Measurements from ENCODE around the gene CDYL2.

The CDYL2 gene

DNA sequence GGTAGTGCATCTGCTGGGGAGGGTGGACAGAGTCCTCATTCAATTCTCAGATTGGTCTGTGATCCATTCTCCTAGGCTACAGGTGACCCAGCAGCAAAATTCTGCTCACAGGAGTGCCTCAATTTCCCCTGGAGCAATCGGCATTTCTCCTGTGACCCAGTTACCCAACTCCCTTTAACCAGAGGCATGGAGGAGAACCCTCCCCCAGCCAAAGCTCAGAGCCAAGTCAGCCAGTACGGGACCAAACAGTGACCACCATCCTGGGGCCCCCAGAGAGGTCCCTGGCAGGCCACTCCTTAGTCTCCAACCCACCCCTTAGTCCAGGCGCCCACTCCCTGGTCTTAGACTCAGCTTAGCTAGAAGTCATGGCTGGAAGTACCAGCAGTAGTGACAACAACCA, 188.0 kb downstream of the CDYL2 start:
- no peak for DNase-seq

GRCh38 chr16:80615735-80616134, 188.7 kb downstream of the CDYL2 start:
- no peak for DNase-seq

DNA sequence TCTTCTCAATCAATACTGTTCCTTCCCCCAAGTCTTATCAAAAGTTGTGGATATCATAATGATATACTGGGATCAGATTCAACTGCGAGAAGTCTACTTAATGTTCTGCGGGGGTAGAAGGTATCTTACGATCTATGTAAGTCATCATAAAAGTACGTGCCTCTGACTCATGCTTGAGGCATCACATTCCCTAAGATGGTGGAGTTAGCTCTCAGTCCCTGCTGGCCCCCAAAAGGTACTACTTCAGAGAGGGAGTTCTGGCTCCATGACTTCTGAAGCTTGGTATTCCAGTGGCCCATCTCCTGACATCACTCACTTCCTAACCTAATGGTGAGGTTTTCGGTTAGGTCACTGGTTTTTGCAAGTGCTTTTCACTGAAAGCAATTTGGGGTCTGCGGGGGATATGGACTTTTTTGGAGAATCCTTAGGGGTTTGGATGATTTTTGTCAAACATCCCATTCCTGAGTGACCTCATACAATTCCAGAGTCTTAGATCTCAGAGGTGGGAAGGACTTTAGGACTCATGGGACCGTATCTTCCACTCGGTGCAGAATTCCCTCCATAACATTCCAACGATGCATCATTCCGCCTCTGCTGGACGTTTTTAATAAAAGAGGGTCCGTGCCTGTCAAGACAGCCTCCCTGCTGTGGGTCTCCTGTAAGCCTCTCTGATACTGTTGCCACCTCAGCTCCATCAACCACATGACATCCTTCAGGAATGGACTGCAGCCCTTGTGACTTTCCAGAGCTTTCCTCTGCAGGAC, 189.3 kb downstream of the CDYL2 start:
- DNase-seq: no peak

DNA sequence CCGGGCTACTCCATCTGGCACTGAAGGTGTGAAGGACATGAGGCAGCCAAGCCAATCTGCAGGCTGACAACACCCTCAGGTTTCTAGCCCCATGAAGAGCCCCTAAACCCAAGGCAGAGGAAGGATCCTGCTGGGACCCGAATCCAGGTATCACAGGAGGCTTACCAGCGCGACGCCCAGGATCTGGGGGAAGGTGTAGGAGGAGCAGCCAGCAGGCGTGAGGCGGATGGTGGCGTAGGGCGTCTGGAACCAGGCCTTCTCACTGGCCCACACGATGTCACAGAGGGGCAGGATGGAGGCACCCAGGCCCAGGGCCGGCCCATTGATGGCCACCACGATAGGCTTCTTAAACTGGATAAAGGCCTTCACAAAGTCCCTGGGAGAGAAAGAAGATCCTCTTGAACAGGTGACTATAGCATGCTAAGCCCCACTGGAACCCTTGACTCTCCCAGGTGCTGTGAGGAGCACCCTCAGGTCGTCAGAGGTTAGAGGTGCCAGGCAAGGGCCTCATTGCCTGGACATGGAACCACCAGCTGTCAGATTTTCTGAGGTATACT, 191.9 kb downstream of the CDYL2 start:
- DNase-seq: no peak

GRCh38 chr16:80611930-80612327, 192.5 kb downstream of the CDYL2 start:
- no peak for DNase-seq

GRCh38 chr16:80611171-80611929, 193.0 kb downstream of the CDYL2 start:
- no peak for DNase-seq

DNA sequence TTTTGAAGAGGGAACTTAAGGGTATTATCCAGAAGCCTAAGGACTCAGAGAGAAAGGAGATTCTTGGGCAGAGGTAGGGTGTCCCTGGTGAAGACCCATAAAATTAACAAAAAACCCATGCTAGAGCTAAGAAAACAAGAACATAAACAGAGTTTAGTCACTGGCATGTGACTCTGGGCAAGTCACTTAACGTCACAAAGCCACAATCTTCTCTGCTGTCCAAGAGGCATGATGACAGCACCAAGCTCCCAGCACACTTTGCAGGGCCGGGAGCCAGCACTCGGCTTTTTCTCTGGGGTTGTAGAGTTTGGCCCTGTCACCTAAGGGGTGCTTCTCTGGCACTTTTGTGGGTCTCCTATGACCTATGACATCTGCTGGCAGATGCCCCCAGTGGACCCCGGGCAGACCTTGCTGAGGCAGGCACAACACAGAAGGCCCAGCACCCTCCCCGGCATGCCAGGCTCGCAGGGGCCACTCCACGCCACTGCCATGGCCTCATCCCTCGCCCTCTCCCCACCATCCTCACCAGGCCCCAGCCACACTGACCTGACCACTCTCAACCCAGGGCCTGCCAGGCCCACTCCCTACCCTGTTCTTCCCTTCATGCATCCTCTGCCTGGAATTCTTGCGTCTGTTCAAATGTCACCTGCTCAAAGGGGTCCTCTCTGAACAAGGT, 193.8 kb downstream of the CDYL2 start:
- DNase-seq: no peak

DNA sequence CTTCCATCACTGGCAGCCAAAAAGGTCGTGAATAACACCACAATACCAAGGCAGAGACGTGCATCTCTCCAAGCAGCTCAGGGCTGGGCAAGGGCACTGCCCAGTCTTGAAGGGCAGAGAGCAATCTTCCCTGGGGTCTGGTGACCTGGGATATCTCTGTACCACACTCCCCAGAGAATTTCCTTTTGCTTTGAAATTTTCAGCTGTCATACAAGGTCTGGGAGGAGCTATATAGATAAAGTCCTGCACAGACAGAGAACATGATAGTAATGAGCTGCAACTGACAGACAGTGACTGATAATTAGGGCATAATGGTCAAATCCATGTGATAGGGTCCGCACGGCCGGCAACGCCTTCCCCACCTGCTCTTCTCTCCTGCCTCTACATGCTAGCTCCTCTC, 195.5 kb downstream of the CDYL2 start:
- no peak for DNase-seq

DNA sequence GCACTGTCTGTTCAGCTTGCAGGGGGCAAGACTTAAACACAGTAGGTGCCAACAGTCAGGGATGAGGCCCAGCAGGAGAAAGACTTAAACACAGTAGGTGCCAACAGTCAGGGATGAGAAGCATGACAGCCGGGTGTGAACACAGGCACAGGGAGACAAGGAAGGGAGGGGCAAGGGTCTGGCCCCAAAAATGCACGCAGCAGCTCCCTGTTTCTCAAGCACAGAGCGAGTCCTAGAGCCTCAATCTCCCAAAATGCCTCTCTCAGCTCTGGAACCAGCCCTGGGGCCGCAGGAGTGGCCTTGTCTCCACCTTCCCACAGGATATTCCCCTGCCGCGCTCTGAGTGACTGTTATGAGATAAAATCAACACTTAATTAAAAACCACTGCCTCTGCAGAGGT, 197.2 kb downstream of the CDYL2 start:
- no peak for DNase-seq

GRCh38 chr16:80606221-80606766, 198.1 kb downstream of the CDYL2 start:
- DNase-seq: no peak

GRCh38 chr16:80604600-80605355, 199.6 kb downstream of the CDYL2 start:
- peak; percentile 42 for DNase-seq

- DNase-seq: no peak
Observed at GRCh38 chr16:80602894-80603293, 201.5 kb downstream of the CDYL2 start.

- no peak for DNase-seq
Observed at GRCh38 chr16:80601182-80601581, 203.2 kb downstream of the CDYL2 start.

DNA sequence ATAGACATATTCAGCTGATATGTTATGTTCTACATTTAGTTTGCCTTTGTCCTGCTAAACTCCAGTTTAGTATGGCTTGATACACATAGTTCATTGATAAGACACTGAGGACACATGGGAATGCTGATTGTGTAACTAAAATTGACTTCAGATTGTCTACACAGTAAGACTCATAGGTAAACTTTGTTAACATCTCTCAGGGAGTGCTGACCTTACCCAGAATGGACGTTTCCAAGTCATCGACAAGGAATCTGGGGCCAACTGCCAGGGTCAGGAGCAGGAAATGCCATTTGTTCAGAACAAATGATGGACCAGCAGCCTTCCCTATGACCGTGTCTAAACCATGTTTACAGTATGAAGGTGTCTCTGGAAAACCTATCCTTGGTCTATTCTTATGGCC, 204.9 kb downstream of the CDYL2 start:
- DNase-seq: no peak

DNA sequence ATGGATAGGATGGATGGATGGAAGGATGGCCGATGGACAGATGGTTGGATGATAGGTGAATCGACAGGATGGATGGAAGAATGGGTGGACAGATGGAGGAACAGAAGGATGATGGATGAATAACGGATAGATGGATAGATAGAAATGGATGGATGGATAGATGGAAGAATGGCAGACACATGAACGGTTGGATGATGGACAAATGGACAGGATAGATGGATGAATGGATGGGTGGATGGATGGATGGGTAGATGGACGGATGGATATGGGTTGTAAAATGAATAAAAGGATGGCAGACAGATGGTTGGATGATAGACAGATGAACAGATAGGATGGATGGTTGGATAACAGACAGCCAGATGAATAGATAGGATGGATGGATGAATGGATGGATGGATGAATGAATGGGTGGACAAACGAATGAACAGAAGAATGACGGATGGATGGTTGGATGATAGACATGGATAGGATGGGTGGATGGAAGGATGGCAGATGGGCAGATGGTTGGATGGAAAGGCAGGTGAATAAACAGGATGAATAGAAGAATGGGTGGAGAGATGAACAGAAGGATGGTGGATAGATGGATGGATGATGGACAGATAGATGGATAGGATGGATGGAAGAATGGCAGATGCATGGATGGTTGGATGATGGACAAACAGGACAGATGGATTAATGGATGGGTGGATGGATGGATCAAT, 207.7 kb downstream of the CDYL2 start:
- no peak for DNase-seq

DNA sequence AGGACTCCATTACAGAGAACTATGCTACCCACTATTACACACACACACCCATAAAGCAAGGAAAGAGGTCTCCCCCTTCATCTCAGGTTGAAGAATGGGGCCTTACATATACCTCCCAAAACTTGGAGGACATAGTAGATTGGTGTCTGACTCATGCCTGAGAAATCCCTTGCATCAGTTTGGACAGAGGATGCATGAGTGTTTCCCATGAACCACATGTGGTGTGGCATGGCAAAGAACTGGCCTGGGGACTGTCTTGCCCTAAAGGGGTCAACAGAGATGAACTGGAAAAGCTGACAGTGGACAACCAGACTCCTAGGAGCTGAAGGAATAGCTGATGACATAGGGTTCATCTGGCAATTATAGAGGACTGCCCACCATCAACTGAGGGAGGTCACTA, 209.6 kb downstream of the CDYL2 start:
- no peak for DNase-seq

GRCh38 chr16:80592273-80592672, 212.1 kb downstream of the CDYL2 start:
- no peak for DNase-seq

DNA sequence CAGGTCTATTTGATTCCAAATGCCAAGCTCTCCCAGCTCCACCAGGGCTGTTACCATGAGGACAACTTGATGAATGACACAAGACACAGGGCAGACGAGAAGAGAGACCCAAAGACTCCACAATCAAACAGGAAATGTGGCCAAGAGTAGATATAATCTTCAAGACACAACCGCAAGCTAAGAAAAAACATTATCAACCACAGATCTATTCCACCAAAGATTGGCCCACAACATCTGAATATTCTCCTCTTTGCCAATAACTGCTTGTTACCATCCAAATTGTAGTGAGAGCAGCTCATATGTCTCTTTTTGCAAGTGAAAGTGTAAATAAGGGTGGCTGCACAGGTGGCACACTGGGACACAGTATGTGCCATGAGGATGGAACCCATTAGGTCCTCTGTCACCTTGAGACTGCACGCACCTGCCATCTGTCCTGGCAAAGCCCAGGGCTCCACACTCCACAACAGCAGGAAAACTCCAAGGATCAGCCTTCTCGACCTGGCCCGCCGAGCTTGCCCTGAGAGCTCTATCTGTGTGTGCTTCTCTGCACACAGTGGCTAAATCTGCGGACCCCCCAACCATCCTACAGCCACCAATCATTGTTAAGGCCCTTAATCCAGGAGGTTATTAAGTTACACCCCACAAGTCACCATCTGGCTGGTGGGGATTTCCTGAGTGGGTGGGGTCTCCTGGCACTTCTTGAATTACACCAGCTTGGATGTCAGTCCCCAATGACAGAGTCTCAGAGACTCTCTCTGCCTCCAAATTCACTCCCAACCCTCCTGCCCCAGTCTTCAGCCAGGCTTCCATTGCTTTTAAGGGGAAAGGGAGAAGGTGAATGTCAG, 213.1 kb downstream of the CDYL2 start:
- peak; percentile 86 for DNase-seq

GRCh38 chr16:80587071-80587470, 217.3 kb downstream of the CDYL2 start:
- DNase-seq: no peak

DNA sequence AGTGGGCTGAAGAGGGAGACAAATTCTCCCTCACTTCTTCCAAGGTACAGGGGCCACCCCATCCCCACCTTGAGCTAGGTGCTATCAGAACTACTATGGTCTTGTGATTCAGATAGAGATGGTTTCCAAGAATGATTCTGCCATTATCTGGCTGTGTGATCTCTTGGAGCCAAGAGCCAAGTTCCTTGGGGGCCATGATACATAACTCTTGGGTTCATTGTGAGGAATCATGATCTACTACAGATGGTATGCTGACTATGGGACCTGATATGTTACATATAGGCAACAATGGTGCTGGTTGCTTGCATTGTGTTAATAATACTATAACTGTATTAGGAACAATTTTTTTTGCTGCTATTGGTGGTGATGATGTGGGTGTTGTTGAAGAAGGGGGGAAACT, 217.9 kb downstream of the CDYL2 start:
- DNase-seq: peak; percentile 30

DNA sequence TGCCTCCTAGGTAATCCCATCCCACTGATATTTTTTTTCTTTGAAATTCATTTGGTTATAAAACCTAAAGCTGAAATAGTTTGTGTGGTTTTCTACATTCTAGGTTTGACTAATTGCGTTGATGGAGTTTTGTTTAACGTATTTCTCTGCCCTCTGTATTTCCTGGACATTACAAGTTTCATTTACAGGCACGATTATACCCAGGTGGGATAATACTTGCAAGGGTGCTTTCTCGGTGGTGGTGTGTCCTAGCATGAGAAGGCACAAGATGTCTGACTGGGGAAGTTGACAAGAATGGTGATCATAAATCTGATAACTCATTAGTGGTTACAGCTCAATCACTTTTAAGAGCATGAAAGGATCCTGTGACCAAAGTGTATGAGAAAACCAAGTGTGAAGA, 218.6 kb downstream of the CDYL2 start:
- peak; percentile 91 for DNase-seq
